DMS 273 (cell line): ENCODE measurements around the gene SHROOM2.
"Not testable (repeated sequence)": the region's sequence is repeated elsewhere in the genome, so short reads cannot be mapped to it uniquely, and the experiment has no call there.

Source experiments
- DNase-seq: peaks from one replicate; lab custom pipeline; 2025; ENCODE audit not compliant: unreplicated experiment; lab: John Stamatoyannopoulos, UW

The SHROOM2 gene

GRCh38 chrX:9785254-9785943, 830 bp upstream of the SHROOM2 start:
- DNase-seq, result no peak

DNA sequence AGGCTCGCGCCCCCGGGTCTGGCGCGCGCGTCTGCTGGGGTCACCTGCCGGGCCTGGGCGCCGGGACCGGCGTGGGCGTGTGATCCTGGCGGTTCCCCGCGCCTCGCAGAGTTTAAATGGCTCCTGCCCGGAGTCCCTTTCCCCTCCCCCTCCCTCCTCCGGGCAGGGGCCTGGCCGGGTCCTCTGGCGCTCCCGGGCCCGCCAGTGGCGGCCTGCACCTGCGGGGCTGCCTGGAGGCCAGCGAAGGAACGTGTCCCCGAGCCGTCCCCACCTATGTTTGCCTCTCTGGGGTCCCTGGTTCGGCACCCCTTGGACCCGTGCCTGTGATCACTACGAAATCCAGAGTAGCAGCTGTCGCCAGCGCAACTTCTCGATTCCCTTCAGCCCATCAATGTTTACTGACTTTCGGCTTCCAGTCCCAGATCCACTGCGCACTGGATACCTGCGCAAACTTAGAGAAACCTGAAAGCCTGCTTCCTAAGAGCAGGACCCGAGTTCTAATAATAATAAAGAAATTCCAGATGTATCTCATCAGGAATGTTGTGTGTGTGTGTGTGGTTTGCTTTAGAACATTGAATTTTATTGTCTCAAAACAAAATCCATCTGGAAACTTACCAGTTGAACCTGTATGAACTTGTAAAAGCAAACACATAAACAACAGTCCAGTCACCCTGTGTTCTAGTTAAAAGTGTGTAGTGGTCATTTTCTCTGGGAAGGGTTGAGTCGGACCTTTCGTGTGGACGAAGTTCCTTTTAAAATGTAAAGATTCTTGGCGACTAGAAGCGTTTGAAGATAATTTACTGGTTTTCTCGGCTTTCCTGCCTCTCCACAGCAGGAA, 788 bp downstream of the SHROOM2 start:
- peak; percentile 40 for DNase-seq

GRCh38 chrX:9788911-9789310, 2.7 kb downstream of the SHROOM2 start:
- DNase-seq, result no peak

- DNase-seq, result no peak
These were observed 3.3 kb downstream of the SHROOM2 start for GRCh38 chrX:9789555-9789954.

DNA sequence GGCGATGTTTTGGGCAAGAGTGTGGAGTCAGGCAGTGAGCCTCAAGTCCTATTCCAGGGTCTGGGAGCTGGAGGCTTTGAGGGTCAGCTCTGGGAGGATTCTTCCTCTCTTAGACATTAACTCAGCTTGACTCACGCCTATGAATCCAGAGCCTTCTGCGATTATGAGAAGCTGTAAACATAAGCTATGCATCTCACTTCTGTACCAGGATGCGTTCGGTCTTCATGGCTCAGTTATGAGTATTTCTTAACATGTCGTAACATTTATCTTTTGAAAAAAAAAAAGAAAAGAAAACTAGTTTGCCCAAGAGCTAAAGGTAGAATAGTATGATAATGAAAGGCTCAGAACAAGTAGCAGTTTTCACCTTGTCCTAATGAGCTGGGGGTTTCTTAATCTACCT, 4.6 kb downstream of the SHROOM2 start:
- DNase-seq, result no peak

DNA sequence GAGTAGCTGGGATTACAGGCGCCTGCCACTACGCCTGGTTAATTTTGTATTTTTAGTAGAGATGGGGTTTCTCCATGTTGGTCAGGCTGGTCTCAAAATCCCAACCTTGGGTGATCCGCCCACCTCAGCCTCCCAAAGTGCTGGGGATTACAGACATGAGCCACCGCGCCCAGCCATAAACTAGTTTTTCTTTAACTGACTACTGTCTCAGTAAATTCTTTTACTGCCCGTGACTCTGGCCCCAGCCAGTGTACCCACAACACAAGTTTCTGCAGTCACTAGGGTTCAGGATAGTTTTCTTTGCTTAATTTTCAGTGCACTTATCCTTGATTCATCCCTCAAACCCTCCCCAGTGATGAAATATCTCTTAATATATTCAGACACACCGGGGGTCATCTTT, 8.3 kb downstream of the SHROOM2 start:
- no peak for DNase-seq

GRCh38 chrX:9797384-9798360, 11.4 kb downstream of the SHROOM2 start:
- no peak for DNase-seq

DNA sequence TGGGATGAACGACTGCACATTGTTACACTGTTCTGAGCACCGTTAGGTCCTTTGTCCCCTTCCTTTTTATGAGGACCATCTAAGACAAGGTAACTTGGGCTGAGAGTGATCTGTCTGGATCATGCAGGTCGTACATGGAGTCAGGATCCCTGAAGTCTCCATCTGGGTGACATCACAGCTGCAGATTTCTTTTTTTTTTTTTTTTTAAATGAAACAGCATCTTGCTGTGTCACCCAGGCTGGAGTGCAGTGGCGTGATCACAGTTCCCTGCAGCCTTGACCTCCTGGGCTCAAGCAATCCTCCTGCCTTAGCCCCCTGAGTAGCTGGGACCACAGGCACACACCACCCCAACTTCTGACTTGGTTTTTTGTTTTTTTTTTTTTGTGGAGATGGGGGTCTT, 16.5 kb downstream of the SHROOM2 start:
- DNase-seq, result no peak

GRCh38 chrX:9804444-9804843, 18.2 kb downstream of the SHROOM2 start:
- DNase-seq, result no peak

DNA sequence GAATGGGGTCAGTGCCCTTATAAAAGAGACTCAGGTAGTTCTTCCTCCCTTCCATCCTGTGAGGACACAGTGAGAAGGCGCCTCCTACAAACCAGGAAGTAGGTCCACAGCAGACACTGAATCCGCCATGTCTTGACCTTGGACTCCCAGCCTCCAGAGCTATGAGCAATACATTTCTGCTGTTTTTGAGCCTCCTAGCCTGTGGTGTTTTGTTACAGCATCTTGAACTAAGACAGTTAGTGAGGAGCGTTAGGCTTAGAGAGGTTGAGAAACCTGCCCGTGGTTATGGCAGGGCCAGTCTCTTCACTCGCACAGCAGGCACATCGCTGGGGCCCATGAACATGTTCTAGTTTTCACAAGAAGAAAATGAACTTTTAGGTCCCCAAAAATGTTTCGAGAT, 19.7 kb downstream of the SHROOM2 start:
- DNase-seq, result no peak

- DNase-seq, result peak; percentile 15
These were observed 21.3 kb downstream of the SHROOM2 start for GRCh38 chrX:9807355-9808182.

GRCh38 chrX:9809876-9810275, 23.6 kb downstream of the SHROOM2 start:
- not testable (repeated sequence) for DNase-seq

DNA sequence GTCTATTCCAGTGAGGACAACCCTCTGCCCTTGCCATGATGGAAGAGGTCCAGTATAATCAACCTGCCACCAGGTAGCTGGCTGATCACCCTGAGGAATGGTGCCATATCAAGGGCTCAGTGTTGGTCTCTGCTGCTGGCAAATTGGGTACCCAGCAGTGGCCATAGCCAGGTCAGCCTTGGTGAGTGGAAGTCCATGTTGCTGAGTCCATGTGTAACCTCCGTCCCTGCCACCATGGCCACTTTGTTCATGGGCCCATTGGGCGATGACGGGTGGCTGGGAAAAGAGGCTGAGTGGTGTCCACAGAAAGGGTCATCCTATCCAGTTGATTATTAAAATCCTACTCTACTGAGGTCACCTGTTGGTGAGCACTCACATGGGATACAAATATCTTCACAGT, 24.9 kb downstream of the SHROOM2 start:
- DNase-seq, result not testable (repeated sequence)

DNA sequence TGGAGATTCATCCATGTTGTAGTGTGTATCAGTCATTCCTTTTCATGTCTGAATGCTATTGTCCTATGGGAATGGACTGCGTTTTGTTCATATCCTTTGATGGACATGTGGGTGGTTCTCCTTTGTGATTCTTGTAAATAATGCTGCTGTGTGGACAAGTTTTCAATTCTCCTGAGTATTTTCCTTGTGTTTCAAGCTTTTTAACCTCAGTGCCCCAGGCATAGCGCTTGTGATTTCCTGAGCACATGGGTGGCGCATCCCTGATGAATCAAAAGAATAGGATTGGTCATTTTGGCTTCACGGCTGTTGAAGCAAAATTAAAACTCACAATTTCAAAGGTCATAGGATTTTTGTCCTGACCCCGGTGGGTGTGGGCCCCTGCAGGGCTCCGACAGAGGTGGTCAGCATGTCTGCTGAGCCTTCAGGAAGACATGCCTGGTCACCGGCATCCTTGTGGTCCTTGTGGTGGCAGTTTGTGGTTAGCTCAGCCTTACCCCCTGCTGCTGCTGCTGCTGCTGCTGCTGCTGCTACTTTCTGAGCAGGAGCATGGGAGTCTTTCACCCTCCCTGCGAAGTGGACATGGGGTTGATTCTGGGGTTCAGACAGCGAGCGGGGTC, 30.0 kb downstream of the SHROOM2 start:
- DNase-seq, result no peak

GRCh38 chrX:9821572-9821971, 35.3 kb downstream of the SHROOM2 start:
- no peak for DNase-seq

DNA sequence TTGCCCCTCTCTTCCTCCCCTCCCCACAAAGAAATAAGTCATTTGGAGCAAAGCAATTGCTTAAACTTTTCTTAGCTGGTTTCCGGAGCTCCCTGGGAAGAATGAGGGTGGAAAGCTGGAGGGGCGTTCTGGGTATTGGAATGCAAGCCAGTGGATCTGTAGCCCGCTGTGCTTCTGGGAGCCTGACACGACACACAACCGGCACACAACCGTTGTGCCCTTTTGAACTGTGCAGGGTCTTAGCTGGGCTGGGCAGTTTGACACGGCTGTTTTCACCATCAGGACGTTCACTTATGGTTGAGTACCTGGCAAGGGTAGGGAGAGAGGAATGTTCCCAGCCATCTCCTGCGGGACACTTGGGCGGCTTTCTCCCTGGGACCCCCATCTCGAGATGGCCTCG, 38.3 kb downstream of the SHROOM2 start:
- no peak for DNase-seq

GRCh38 chrX:9825129-9825790, 39.0 kb downstream of the SHROOM2 start:
- no peak for DNase-seq

GRCh38 chrX:9825966-9826365, 39.7 kb downstream of the SHROOM2 start:
- no peak for DNase-seq
